ENCODE results near the gene TRABD2B.

The TRABD2B gene

DNA sequence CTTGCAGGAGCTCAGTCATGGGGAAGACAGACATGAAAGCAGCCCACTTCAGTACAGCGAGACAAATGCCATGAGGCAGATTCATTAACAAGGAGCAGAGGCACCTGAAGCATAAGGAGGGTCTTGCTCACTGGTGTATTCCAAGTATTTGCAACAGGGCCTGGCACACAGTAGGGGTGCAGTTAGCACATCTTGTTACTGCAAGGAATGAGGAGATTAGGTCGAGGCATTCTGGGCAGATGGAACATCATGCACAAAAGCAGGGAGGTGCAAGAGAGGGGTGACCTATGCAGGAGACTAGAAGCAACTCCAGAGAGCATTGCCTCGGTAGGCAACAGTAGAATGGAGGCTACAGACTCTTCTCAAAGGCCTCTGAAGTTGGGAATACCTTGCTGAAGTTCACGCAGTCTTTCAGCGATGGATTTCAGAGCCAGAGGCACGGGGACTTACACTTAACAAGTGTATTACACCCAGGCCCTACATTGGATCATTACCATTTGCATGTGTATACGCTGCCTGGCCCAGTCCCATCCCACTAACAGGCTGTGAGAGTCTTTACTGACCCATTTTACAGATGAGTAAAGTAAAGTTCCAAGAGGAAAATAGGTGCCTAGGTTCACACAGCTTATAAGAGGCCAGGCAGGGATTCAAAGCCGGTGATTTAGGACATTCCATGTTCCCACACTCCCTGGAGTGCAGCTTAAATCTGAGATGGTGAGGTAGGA lies 82.1 kb downstream of the TRABD2B start:
- TF ChIP-seq CTCF (conservative IDR thresholded peaks at IDR 0.05), result no peak
- H3K27ac ChIP-seq, result no peak overlapping the region

DNA sequence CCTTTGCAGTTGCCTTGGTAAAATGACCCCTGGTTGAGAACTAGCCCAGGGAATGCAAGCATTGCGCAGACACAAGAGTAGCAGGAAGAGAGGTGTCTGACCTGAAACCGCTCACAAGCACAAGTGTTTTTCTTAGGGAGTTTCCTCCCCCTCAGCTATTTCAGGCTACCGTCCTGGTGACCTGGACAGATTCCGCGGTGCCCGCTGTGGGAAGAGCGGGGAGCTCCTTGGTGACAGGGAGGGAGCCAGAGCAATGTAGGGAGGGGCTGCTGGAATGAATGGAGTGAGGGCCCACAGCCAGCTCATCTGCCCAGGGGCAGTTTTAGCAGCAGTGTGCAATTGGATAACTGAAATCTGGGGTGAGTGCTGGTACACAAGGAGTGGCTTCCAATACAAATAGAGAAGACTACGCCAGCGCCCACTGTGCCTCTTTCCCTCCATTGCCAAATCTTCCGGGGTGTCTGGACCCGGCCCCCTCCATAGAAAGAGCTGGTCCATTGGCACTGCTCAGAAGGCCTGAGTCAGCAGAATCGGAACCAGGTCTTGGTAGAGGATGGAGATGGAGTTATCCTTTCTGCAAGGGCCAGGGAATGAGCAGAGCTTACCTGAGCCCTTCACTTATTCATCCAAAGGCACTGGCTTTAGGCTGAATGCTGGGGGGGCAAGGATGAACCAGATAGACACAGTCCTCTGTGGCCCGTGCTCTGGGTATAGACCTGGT lies 82.8 kb downstream of the TRABD2B start:
- H3K27ac ChIP-seq, result no peak overlapping the region
- no peak for TF ChIP-seq CTCF (conservative IDR thresholded peaks at IDR 0.05)

- no peak overlapping the region for H3K27ac ChIP-seq
- no peak for TF ChIP-seq CTCF (conservative IDR thresholded peaks at IDR 0.05)
Observed at GRCh38 chr1:47913225-47913823, 83.9 kb downstream of the TRABD2B start.

GRCh38 chr1:47912756-47913155 lies 84.4 kb downstream of the TRABD2B start:
- no peak for TF ChIP-seq CTCF (conservative IDR thresholded peaks at IDR 0.05)
- no peak overlapping the region for H3K27ac ChIP-seq

- no peak overlapping the region for H3K27ac ChIP-seq
- no peak for TF ChIP-seq CTCF (conservative IDR thresholded peaks at IDR 0.05)
Observed at GRCh38 chr1:47911892-47912291, 85.3 kb downstream of the TRABD2B start.

GRCh38 chr1:47911424-47911823 lies 85.8 kb downstream of the TRABD2B start:
- TF ChIP-seq CTCF (conservative IDR thresholded peaks at IDR 0.05), result no peak
- H3K27ac ChIP-seq, result no peak overlapping the region

GRCh38 chr1:47908258-47908657 lies 88.9 kb downstream of the TRABD2B start:
- H3K27ac ChIP-seq, result no peak overlapping the region
- TF ChIP-seq CTCF (conservative IDR thresholded peaks at IDR 0.05), result no peak

All from VCaP (cell line).